ENCODE results near the gene SREK1IP1. TPM values are rescaled to one million over a fixed set of nuclear protein-coding genes. Genes with fewer than 3 reads are reported as not detected.

SREK1IP1 gene
- total RNA-seq, 1 experiment from 2014 or later, result 25.5 TPM

DNA sequence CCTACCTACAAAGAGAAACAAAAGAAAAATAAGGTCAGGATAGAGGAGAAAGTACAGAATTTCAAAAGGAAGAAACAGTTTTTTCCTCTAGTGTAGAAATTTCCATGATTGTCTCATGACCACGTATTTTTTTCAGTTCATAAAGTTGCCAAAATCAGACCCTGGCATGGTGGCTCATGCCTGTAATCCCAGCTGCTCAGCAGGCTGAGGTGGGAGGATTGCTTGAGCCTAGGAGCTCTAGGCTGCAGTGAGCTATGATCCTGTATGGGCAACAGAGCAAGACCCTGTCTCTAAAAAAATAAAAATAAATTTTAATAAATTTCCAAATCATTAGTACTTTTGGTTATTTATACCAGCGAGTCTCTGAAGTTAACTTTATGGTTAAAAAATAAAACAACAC is 38.0 kb upstream of the SREK1IP1 start:
- DNase-seq (ENCODE audit: low read depth, low spot score), result no peak
- TF ChIP-seq YY1 (IDR thresholded peaks at IDR 0.05; ENCODE audit: extremely low read depth, insufficient replicate concordance, low read depth, low read length) (no peak), CEBPB (IDR thresholded peaks at IDR 0.05; ENCODE audit: low read depth) (no peak)
- TF ChIP-seq, protein P1, sequence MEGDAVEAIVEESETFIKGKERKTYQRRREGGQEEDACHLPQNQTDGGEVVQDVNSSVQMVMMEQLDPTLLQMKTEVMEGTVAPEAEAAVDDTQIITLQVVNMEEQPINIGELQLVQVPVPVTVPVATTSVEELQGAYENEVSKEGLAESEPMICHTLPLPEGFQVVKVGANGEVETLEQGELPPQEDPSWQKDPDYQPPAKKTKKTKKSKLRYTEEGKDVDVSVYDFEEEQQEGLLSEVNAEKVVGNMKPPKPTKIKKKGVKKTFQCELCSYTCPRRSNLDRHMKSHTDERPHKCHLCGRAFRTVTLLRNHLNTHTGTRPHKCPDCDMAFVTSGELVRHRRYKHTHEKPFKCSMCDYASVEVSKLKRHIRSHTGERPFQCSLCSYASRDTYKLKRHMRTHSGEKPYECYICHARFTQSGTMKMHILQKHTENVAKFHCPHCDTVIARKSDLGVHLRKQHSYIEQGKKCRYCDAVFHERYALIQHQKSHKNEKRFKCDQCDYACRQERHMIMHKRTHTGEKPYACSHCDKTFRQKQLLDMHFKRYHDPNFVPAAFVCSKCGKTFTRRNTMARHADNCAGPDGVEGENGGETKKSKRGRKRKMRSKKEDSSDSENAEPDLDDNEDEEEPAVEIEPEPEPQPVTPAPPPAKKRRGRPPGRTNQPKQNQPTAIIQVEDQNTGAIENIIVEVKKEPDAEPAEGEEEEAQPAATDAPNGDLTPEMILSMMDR (IDR thresholded peaks at IDR 0.05 in 2 of 3, conservative IDR thresholded peaks at IDR 0.05 in 1 of 3; ENCODE audit: borderline replicate concordance in 1 of 3, insufficient read depth in 1 of 3, low read depth in 2 of 3, low read length in 2 of 3), result no peak
- no peaks in the 10 kb centered on the region for H3K4me1 ChIP-seq (ENCODE audit: control insufficient read depth in 1 of 2, insufficient read depth in 2 of 2, low read length in 2 of 2)
- CTCF ChIA-PET, result interaction anchor here (1.2 to 1.6 kb wide), 2 partner anchors 10 to 677 kb away, joined by 3 to 4 read pairs; no protein-coding TSS in a partner anchor
- H3K27ac ChIP-seq (ENCODE audit: low read depth, low read length), result no peak overlapping the region
- no peaks in the 10 kb centered on the region for H4K20me1 ChIP-seq (ENCODE audit: insufficient read depth)
- no peaks in the 10 kb centered on the region for H3K36me3 ChIP-seq (ENCODE audit: control insufficient read depth in 1 of 2, insufficient read depth in 2 of 2, low read length in 2 of 2)
- H3K79me2 ChIP-seq (ENCODE audit: insufficient read depth, low read length), result no peaks in the 10 kb centered on the region
- H3K9ac ChIP-seq (ENCODE audit: low read length), result no peak overlapping the region
- H3K4me2 ChIP-seq (ENCODE audit: low read length), result no peak overlapping the region
- no peak overlapping the region for H2AFZ ChIP-seq (ENCODE audit: low read depth, low read length, poor library complexity, severe bottlenecking)
- POLR2A ChIA-PET, result no interaction called here
- intact Hi-C loops (cut with micrococcal nuclease), result no loop called here
- H3K4me3 ChIP-seq (replicated peaks in 1 of 2; ENCODE audit: low read depth in 1 of 2, low read length in 2 of 2), result no peak overlapping the region
- RAD21 ChIA-PET (ENCODE audit: low non-redundant PET in 1 of 2, low total read pairs in 2 of 2, uncharacterized antibody in 2 of 2, unreplicated experiment in 2 of 2), result no interaction called here
- no peaks in the 10 kb centered on the region for H3K9me3 ChIP-seq (ENCODE audit: control insufficient read depth in 1 of 2, insufficient read depth in 1 of 2, low read depth in 1 of 2, low read length in 2 of 2)
- BruUV-seq (replicated peaks), result no TSS peak
- H3K27me3 ChIP-seq (ENCODE audit: insufficient read depth, low read length), result no peaks in the 10 kb centered on the region
- ATAC-seq, result no peak
- H3K9me2 ChIP-seq (ENCODE audit: insufficient read depth), result no peaks in the 10 kb centered on the region

DNA sequence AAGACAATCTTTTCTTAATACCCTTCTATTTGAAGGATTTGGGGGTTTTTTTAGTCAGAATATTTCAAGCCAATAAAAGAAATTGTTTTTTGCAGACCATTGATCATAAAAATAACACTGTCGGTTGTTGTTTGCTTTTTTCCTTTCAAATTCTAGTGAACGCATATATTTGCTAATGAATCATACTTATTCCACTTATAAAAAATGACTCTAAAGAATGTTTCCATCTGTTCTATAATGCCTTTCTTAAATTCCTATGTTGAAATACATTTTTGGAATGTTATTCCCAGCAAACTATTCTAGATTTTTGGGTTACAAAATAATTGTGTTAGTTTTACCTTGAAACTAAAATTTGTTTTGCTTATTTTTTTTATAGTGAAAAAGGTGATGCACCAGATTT is 32.4 kb upstream of the SREK1IP1 start:
- CTCF ChIA-PET, result no interaction called here
- intact Hi-C loops (cut with micrococcal nuclease), result no loop called here
- no peaks in the 10 kb centered on the region for H3K9me3 ChIP-seq (ENCODE audit: control insufficient read depth in 1 of 2, insufficient read depth in 1 of 2, low read depth in 1 of 2, low read length in 2 of 2)
- no peak for ATAC-seq
- POLR2A ChIA-PET, result no interaction called here
- H3K36me3 ChIP-seq (ENCODE audit: control insufficient read depth in 1 of 2, insufficient read depth in 2 of 2, low read length in 2 of 2), result no peaks in the 10 kb centered on the region
- BruUV-seq (replicated peaks), result no TSS peak
- no peak overlapping the region for H3K4me3 ChIP-seq (replicated peaks in 1 of 2; ENCODE audit: low read depth in 1 of 2, low read length in 2 of 2)
- no peaks in the 10 kb centered on the region for H3K27me3 ChIP-seq (ENCODE audit: insufficient read depth, low read length)
- H3K4me2 ChIP-seq (ENCODE audit: low read length), result no peak overlapping the region
- H3K79me2 ChIP-seq (ENCODE audit: insufficient read depth, low read length), result no peaks in the 10 kb centered on the region
- no peak overlapping the region for H3K27ac ChIP-seq (ENCODE audit: low read depth, low read length)
- no peaks in the 10 kb centered on the region for H4K20me1 ChIP-seq (ENCODE audit: insufficient read depth)
- H3K4me1 ChIP-seq (ENCODE audit: control insufficient read depth in 1 of 2, insufficient read depth in 2 of 2, low read length in 2 of 2), result no peaks in the 10 kb centered on the region
- RAD21 ChIA-PET (ENCODE audit: low non-redundant PET in 1 of 2, low total read pairs in 2 of 2, uncharacterized antibody in 2 of 2, unreplicated experiment in 2 of 2), result no interaction called here
- no peak for DNase-seq (ENCODE audit: low read depth, low spot score)
- no peaks in the 10 kb centered on the region for H3K9me2 ChIP-seq (ENCODE audit: insufficient read depth)
- H3K9ac ChIP-seq (ENCODE audit: low read length), result no peak overlapping the region
- H2AFZ ChIP-seq (ENCODE audit: low read depth, low read length, poor library complexity, severe bottlenecking), result no peak overlapping the region
- TF ChIP-seq JUND (IDR thresholded peaks at IDR 0.05) (no peak), SIN3A (IDR thresholded peaks at IDR 0.05; ENCODE audit: low read depth) (no peak), ZFX (IDR thresholded peaks at IDR 0.05) (no peak), SRF (IDR thresholded peaks at IDR 0.05; ENCODE audit: low read depth) (no peak), POLR2A (IDR thresholded peaks at IDR 0.05; ENCODE audit: borderline replicate concordance, extremely low read depth, insufficient read depth, insufficient read length) (no peak), POLR2AphosphoS5 (IDR thresholded peaks at IDR 0.05; ENCODE audit: low read depth, low read length) (no peak), CEBPB (IDR thresholded peaks at IDR 0.05; ENCODE audit: low read depth) (no peak), EZH2 (IDR thresholded peaks at IDR 0.05) (no peak), SP1 (IDR thresholded peaks at IDR 0.05; ENCODE audit: low read depth) (no peak), RAD21 (IDR thresholded peaks at IDR 0.05; ENCODE audit: low read depth) (no peak), TCF7L2 (IDR thresholded peaks at IDR 0.05; ENCODE audit: borderline replicate concordance, extremely low read depth, insufficient read depth, insufficient read length) (no peak), ELF1 (IDR thresholded peaks at IDR 0.05; ENCODE audit: borderline replicate concordance, low read depth) (no peak), EGR1 (IDR thresholded peaks at IDR 0.05; ENCODE audit: low read depth) (no peak)
- TF ChIP-seq, protein P2, sequence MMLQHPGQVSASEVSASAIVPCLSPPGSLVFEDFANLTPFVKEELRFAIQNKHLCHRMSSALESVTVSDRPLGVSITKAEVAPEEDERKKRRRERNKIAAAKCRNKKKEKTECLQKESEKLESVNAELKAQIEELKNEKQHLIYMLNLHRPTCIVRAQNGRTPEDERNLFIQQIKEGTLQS (IDR thresholded peaks at IDR 0.05), result no peak
- TF ChIP-seq, protein P3, sequence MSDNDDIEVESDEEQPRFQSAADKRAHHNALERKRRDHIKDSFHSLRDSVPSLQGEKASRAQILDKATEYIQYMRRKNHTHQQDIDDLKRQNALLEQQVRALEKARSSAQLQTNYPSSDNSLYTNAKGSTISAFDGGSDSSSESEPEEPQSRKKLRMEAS (IDR thresholded peaks at IDR 0.05), result no peak
- TF ChIP-seq, protein P4, sequence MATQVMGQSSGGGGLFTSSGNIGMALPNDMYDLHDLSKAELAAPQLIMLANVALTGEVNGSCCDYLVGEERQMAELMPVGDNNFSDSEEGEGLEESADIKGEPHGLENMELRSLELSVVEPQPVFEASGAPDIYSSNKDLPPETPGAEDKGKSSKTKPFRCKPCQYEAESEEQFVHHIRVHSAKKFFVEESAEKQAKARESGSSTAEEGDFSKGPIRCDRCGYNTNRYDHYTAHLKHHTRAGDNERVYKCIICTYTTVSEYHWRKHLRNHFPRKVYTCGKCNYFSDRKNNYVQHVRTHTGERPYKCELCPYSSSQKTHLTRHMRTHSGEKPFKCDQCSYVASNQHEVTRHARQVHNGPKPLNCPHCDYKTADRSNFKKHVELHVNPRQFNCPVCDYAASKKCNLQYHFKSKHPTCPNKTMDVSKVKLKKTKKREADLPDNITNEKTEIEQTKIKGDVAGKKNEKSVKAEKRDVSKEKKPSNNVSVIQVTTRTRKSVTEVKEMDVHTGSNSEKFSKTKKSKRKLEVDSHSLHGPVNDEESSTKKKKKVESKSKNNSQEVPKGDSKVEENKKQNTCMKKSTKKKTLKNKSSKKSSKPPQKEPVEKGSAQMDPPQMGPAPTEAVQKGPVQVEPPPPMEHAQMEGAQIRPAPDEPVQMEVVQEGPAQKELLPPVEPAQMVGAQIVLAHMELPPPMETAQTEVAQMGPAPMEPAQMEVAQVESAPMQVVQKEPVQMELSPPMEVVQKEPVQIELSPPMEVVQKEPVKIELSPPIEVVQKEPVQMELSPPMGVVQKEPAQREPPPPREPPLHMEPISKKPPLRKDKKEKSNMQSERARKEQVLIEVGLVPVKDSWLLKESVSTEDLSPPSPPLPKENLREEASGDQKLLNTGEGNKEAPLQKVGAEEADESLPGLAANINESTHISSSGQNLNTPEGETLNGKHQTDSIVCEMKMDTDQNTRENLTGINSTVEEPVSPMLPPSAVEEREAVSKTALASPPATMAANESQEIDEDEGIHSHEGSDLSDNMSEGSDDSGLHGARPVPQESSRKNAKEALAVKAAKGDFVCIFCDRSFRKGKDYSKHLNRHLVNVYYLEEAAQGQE (IDR thresholded peaks at IDR 0.05; ENCODE audit: low read depth), result no peak
